Measurements from ENCODE around the gene RHBDL1.
A peak's percentile ranks its signal among the peaks of the same experiment; 100 is the strongest.

The RHBDL1 gene

GRCh38 chr16:721765-722540 lies 46.5 kb downstream of the RHBDL1 start:
- Histone ChIP-seq H3K9ac (ENCODE audit: low read depth, low read length) (peak overlapping the region; percentile 79), H4K20me1 (ENCODE audit: insufficient read depth, low read length) (peaks cover 57% of the 10 kb centered on the region), H3K4me3 (ENCODE audit: low read depth in 1 of 2, low read length in 2 of 2) (peak overlapping the region in 1 of 2 experiments; percentile 67; a peak in 2 of 4 replicates)

GRCh38 chr16:722835-723633 lies 47.6 kb downstream of the RHBDL1 start:
- Histone ChIP-seq H3K4me2 (ENCODE audit: insufficient read depth, low read length) (no peak overlapping the region), H3K36me3 (ENCODE audit: insufficient read depth, low read length) (peaks cover 3% of the 10 kb centered on the region; the same call in 1 of the 2 replicates), H2AFZ (ENCODE audit: low read depth, low read length) (no peak overlapping the region), H3K4me3 (ENCODE audit: low read depth in 1 of 2, low read length in 2 of 2) (no peak overlapping the region), H3K9ac (ENCODE audit: low read depth, low read length) (no peak overlapping the region), H3K79me2 (ENCODE audit: insufficient read depth, low read length) (no peaks in the 10 kb centered on the region), H3K4me1 (ENCODE audit: insufficient read depth, low read length) (peaks cover 56% of the 10 kb centered on the region), H4K20me1 (ENCODE audit: insufficient read depth, low read length) (peaks cover 49% of the 10 kb centered on the region), H3K27ac (ENCODE audit: low read length) (no peak overlapping the region), H3K9me3 (ENCODE audit: insufficient read depth, low read length, severe bottlenecking) (no peaks in the 10 kb centered on the region), H3K27me3 (ENCODE audit: insufficient read depth, low read length, poor library complexity) (peaks cover 6% of the 10 kb centered on the region)
- ATAC-seq (ENCODE audit: insufficient read depth, low read depth) (no peak), DNase-seq (no peak)
- no peak for TF ChIP-seq EZH2 (IDR thresholded peaks at IDR 0.05; ENCODE audit: borderline replicate concordance, low read depth, low read length, severe bottlenecking)
- TF ChIP-seq, protein P1, sequence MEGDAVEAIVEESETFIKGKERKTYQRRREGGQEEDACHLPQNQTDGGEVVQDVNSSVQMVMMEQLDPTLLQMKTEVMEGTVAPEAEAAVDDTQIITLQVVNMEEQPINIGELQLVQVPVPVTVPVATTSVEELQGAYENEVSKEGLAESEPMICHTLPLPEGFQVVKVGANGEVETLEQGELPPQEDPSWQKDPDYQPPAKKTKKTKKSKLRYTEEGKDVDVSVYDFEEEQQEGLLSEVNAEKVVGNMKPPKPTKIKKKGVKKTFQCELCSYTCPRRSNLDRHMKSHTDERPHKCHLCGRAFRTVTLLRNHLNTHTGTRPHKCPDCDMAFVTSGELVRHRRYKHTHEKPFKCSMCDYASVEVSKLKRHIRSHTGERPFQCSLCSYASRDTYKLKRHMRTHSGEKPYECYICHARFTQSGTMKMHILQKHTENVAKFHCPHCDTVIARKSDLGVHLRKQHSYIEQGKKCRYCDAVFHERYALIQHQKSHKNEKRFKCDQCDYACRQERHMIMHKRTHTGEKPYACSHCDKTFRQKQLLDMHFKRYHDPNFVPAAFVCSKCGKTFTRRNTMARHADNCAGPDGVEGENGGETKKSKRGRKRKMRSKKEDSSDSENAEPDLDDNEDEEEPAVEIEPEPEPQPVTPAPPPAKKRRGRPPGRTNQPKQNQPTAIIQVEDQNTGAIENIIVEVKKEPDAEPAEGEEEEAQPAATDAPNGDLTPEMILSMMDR (IDR thresholded peaks at IDR 0.05; ENCODE audit: borderline replicate concordance, extremely low read depth, low read length, poor library complexity, severe bottlenecking): no peak

More at GRCh38 chr16:721765-722540, 46.5 kb downstream of the RHBDL1 start:
- TF ChIP-seq EZH2 (IDR thresholded peaks at IDR 0.05; ENCODE audit: borderline replicate concordance, low read depth, low read length, severe bottlenecking): no peak
- TF ChIP-seq, protein P1 (IDR thresholded peaks at IDR 0.05; ENCODE audit: borderline replicate concordance, extremely low read depth, low read length, poor library complexity, severe bottlenecking): no peak
- no peak overlapping the region for H2AFZ ChIP-seq (ENCODE audit: low read depth, low read length)
- H3K27me3 ChIP-seq (ENCODE audit: insufficient read depth, low read length, poor library complexity): peaks cover 6% of the 10 kb centered on the region
- peaks cover under 1% of the 10 kb centered on the region for H3K79me2 ChIP-seq (ENCODE audit: insufficient read depth, low read length)
- DNase-seq: peak; percentile 30
- peak overlapping the region; percentile 79 for H3K27ac ChIP-seq (ENCODE audit: low read length)
- H3K4me2 ChIP-seq (ENCODE audit: insufficient read depth, low read length): peak overlapping the region; percentile 86
- peaks cover 5% of the 10 kb centered on the region; the same call in 1 of the 2 replicates for H3K36me3 ChIP-seq (ENCODE audit: insufficient read depth, low read length)
- no peaks in the 10 kb centered on the region for H3K9me3 ChIP-seq (ENCODE audit: insufficient read depth, low read length, severe bottlenecking)
- peaks cover 56% of the 10 kb centered on the region for H3K4me1 ChIP-seq (ENCODE audit: insufficient read depth, low read length)
- ATAC-seq (ENCODE audit: insufficient read depth, low read depth): no peak; the same call in 1 of the 3 replicates

- Histone ChIP-seq H4K20me1 (ENCODE audit: insufficient read depth, low read length) (peaks cover 43% of the 10 kb centered on the region), H3K9me3 (ENCODE audit: insufficient read depth, low read length, severe bottlenecking) (no peaks in the 10 kb centered on the region), H3K27me3 (ENCODE audit: insufficient read depth, low read length, poor library complexity) (peaks cover 6% of the 10 kb centered on the region), H3K4me3 (ENCODE audit: low read depth in 1 of 2, low read length in 2 of 2) (no peak overlapping the region), H2AFZ (ENCODE audit: low read depth, low read length) (no peak overlapping the region), H3K36me3 (ENCODE audit: insufficient read depth, low read length) (no peaks in the 10 kb centered on the region), H3K27ac (ENCODE audit: low read length) (no peak overlapping the region), H3K4me1 (ENCODE audit: insufficient read depth, low read length) (peaks cover 50% of the 10 kb centered on the region), H3K4me2 (ENCODE audit: insufficient read depth, low read length) (no peak overlapping the region), H3K9ac (ENCODE audit: low read depth, low read length) (no peak overlapping the region), H3K79me2 (ENCODE audit: insufficient read depth, low read length) (no peaks in the 10 kb centered on the region)
- no peak for DNase-seq
- no peak for ATAC-seq (ENCODE audit: insufficient read depth, low read depth)
- TF ChIP-seq, protein P1 (IDR thresholded peaks at IDR 0.05; ENCODE audit: borderline replicate concordance, extremely low read depth, low read length, poor library complexity, severe bottlenecking): no peak
- no peak for TF ChIP-seq EZH2 (IDR thresholded peaks at IDR 0.05; ENCODE audit: borderline replicate concordance, low read depth, low read length, severe bottlenecking)
Measured at GRCh38 chr16:723695-724094, 48.2 kb downstream of the RHBDL1 start.
